HG03196 (cell line): ENCODE measurements around the gene DCAF7.

Experiments
- ATAC-seq: cut with Tn5 transposase; IDR thresholded peaks from one replicate; pipeline ENCODE4 v1.9.1; 2021; ENCODE audit not compliant: unreplicated experiment

Gene DCAF7

GRCh38 chr17:63524051-63524450 lies 26.2 kb upstream of the DCAF7 start:
- ATAC-seq: no peak

- ATAC-seq: no peak
Measured at GRCh38 chr17:63525190-63525946, 24.9 kb upstream of the DCAF7 start.

GRCh38 chr17:63526861-63527260 lies 23.4 kb upstream of the DCAF7 start:
- no peak for ATAC-seq

GRCh38 chr17:63528183-63528582 lies 22.1 kb upstream of the DCAF7 start:
- ATAC-seq: no peak

- ATAC-seq: no peak
Measured at GRCh38 chr17:63529711-63530556, 20.3 kb upstream of the DCAF7 start.

- ATAC-seq: no peak
Measured at GRCh38 chr17:63530557-63531021, 19.7 kb upstream of the DCAF7 start.

GRCh38 chr17:63531022-63531965 lies 19.0 kb upstream of the DCAF7 start:
- no peak for ATAC-seq

GRCh38 chr17:63533433-63534077 lies 16.7 kb upstream of the DCAF7 start:
- ATAC-seq: no peak

DNA sequence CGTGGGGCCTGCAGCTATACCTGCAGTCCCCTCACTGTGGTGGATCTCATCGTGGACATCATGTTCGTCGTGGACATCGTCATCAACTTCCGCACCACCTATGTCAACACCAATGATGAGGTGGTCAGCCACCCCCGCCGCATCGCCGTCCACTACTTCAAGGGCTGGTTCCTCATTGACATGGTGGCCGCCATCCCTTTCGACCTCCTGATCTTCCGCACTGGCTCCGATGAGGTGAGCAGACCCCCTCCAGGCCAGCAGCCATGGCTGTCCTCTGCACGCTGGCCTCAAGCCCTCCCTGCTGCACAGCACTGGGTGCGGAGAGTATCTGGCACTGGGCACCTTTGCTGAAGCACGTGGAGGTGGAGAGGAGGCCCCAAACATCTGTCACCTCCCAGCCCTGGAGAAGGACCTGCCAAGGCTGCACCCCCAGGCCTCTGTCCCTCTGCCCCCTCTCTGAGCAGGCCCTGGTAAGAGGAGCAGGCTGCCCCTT lies 16.2 kb upstream of the DCAF7 start:
- ATAC-seq: no peak

- no peak for ATAC-seq
Measured at GRCh38 chr17:63534816-63535455, 15.3 kb upstream of the DCAF7 start.

GRCh38 chr17:63535640-63536039 lies 14.6 kb upstream of the DCAF7 start:
- ATAC-seq: no peak

DNA sequence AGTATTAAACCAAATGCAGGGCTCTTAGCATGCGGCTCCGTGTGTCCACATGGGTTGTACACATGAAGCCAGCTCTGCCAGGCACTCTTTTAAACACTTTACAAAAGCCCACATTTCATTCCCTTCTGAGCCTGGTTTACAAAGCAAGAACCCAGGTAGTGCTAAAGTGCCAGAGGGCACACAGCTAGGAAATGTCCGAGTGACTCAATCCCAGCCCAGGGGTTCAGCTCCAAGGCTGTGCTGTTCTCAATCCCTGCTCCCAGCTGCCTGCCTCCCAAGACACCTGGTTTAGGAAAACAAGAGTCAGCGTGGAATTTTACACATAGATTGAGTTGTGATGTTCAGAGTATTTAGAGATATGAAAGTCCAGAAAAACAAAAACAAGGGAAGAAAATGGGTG lies 13.3 kb upstream of the DCAF7 start:
- no peak for ATAC-seq

DNA sequence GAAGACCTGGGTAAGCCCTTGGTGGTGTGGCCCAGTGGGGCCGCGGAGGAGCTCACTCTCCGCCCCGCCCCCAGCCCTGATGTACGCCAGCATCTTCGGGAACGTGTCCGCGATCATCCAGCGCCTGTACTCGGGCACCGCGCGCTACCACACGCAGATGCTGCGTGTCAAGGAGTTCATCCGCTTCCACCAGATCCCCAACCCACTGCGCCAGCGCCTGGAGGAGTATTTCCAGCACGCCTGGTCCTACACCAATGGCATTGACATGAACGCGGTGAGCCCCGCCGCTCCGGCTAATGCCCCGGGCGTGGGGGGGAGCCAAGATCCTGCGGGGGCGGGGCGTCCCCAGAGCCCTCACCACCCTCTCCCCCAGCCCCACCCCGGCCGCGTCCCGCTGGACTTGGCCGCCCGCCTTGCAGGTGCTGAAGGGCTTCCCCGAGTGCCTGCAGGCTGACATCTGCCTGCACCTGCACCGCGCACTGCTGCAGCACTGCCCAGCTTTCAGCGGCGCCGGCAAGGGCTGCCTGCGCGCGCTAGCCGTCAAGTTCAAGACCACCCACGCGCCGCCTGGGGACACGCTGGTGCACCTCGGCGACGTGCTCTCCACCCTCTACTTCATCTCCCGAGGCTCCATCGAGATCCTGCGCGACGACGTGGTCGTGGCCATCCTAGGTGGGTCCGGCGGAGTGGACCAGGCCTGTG lies 12.1 kb upstream of the DCAF7 start:
- ATAC-seq: no peak

DNA sequence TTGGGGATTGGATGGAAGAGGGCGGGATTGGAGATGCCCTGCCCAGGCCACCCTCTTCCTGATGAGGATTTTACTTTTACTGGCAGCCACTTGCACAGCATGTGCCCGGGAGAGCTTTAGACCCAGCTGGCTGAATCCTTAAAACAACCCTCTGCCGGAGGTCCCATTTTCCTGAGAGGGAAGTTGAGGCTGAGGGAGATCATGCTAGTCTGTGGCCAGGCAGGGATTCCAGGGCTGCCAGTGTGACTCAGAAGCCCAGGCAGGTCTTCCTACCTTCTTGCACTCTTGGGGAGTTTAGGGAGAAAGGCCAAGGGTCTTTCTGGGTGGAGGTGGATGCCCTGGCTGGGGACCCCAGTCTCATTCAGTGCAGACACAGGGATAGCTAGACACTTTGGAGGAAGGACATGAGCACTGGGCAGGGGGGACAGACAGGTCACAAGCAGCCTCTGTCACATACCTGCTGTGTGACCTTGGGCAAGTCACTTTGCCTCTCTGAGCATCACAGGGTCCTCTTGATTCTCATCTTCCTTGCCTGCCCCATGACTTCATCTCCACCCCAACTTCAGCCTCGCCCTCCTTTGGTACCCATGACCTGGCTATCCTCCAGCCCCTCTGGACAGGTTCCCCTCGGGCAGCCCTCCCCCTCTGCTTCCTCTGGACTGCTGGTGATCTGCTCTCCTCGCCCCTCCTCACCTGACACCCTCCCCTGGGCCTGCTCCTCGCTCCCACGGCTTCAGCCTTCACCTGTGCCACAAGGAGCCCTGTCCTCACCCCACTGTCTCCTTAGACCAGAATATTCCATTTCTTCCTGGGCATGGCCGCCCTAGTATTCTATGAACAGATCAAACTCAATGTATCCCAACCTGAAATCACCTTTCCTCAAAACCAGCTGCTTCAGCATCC lies 11.3 kb upstream of the DCAF7 start:
- ATAC-seq: no peak

GRCh38 chr17:63540590-63540989 lies 9.7 kb upstream of the DCAF7 start:
- no peak for ATAC-seq

DNA sequence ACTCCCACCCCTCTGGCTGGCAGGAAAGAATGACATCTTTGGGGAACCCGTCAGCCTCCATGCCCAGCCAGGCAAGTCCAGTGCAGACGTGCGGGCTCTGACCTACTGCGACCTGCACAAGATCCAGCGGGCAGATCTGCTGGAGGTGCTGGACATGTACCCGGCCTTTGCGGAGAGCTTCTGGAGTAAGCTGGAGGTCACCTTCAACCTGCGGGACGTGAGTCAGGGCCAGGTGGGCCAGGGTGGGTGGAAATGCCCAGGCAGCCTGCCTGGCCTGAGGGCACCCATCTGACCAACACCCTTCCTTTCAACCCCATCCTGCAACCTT lies 8.1 kb upstream of the DCAF7 start:
- no peak for ATAC-seq

DNA sequence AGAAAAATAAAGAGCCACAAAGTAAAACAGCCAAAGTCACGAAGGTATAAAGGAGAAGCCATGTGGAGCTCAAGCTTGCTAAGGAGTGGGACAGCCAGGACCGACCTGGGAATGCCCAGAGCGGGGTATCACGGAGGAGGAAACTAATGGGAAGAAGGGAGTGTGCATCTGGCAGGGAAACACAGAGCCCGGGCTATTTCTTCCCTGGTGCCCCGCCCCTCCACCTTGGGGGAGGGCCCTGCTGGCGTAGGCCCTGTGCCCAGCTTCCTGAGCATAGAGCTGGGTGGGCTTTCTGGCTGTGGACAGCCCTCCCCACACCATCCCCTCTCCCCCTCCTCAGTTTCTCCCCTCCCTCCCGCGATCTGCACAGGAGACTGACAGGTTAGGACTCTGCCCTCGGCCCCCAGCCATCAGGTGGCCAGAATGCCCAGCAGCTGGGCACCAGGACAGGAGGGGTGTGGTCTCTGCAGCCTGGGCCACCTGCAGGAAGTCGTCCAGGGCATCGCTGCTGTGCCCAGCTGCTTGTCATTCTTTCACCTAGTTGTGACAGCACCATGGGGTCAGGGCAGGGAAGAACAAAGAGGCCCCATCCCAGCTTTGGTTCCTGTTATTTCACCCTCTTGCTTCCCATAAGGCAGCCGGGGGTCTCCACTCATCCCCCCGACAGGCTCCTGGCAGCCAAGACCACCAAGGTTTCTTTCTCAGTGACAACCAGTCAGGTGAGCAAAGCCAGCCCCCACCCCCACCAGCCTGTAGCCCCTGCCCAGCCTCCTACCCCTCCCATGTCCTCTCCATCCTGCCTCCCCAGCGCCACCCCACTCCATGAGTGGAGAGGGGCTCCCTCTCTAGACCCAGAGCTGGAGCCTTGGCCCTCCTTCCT lies 7.1 kb upstream of the DCAF7 start:
- no peak for ATAC-seq
